IPS-11a (cell line): Measurements from ENCODE around the gene SH2D6.
A peak's percentile ranks its signal among the peaks of the same experiment; 100 is the strongest.
"Not testable (repeated sequence)": the region's sequence is repeated elsewhere in the genome, so short reads cannot be mapped to it uniquely, and the experiment has no call there.

Experiments used
- H3K4me3 ChIP-seq: one replicate; pipeline ENCODE4 v1.5.1; 2013; ENCODE audit warnings: low read depth, low read length, control low read depth

Gene SH2D6

DNA sequence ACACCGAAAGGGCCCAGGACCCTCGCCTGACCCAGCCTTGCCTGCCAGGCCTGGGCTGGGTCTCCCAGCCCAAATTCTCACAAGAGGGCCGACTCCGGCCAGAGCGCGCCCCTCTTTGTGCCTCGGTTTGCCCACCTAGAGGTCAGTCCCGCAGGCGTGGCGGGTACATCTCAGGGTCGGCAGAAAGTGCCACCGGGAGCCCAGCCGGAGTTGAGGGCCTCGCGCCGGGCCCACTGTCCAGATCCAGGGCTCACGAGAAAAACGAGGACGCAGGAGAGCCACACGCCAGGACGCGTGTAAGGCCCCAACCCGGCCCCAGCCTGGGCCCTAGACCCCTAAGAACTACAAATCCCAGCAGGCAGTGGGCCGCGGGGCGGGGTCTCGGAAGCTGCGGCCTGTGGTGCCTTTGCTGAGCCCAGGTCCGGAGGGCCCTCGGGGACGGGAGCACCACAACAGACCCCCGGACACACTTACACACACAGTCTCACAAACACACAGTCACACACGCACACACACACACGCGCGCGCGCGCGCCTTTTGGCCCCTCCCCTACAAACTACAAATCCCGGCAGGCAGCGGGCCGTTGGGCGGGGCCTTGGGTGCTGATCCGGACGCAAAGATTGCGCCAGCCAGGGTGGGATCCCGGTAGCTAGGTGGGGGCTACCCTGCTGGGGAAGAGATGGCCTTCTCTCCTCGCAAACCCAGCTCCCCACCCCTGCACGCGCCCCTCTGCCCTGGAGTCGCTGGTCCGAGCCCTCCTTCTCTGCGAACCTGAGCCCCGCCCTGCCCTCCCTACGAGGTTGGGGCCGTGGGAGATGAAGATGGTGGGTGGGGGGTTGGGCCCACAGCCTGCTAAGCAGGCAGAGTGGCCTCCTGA, at the start of gene SH2D6:
SH2D6 (plus strand) TSS at position 583 of the 877 bp plus-strand sequence. CDS start 10,752 bp downstream, outside the sequence.
- peak within 1 kb of the TSS; percentile 67 for H3K4me3 ChIP-seq

DNA sequence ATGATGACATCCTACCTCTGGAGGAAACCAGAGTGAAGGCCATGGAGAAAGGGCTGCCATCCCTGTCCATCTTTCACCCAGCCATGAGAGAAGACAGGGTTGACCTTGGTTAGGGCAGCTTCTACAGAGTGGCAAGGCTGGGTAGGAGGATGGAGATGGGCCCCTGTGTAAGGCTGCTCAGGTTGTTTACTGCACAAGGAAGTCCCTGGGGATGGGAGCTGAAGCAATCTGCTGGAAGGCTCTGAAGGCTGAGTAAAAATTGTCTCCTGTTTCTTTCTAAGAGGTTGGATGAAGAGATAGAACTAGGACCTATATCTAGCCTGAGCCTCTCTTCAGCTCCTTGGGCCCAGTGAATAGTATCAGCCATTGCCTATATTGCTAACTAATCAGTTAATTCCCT, 49.6 kb upstream of the SH2D6 start:
- H3K4me3 ChIP-seq: no peak overlapping the region

DNA sequence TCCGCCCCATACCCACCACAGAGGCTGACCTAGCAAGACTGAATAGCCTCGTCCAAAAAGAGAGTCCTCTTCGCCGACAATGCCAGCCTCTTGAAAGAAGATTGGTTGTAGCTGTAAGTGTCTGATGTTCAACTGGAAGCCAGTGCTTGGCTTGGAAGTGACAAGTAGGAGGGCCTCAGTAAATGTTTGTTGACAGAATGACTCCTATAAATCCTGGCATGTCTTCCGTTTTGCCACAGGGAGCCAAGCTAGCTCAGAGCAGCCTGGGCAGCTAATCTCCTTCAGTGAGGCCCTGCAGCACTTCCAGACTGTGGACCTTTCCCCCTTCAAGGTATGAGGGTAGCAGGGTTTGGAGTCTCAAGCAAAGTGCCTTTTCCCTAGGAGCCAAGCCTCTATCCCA, 49.0 kb upstream of the SH2D6 start:
- H3K4me3 ChIP-seq: no peak overlapping the region

DNA sequence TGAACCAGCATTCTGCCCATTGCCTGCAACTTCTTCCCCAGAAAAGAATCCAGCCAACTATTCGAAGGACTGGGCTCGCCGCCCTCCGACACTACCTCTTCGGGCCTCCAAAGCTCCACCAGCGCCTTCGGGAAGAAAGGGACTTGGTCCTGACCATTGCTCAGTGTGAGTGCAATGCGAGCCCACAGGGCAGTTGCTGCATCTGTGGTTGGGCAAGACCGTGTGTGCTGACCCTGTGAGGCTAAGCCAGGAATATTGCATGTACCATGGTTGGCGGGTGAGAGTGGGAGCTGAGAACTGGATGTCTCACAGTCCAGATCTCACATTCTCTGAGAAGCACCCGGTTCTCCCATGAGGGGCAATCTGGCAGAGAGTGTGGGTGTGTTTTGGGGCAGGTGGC, 47.5 kb upstream of the SH2D6 start:
- H3K4me3 ChIP-seq: no peak overlapping the region

DNA sequence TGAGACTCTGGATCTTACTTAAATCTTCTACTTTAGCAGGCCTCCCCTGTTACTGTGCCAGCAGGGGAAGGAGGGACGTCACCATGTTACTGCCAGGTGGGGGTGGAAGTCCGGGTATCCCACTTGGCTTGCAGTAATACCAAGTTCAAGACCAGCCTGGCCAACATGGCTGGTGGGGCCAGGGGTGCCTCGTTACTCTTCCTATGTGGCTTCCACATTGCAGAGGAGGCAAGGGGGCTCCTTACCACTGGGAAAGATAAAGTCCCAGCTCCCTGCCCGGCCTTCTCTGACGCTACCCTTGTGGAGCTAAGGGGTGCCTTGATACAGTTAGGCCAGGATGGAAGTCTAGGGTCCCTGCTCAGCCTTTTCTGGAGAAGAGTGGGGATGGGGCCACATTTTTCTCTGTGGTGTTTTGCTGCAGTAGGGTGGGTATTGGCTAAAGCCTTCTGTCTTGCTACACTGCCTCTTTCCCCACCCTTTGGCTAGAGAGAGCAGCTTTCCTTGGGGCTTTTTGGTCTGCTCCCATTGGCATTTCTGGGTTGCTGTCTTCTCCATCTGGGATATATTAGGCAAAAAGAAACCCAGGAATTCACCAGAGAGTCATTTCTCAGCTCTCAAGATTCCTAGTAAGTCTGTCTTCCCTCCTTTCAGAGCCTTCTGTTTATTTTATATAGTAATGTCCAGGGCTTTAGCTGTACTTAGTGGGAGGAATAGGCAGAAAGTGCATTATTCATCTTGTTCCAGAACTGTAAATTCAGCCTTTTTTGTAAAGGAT, 42.0 kb upstream of the SH2D6 start:
- no peak overlapping the region for H3K4me3 ChIP-seq

DNA sequence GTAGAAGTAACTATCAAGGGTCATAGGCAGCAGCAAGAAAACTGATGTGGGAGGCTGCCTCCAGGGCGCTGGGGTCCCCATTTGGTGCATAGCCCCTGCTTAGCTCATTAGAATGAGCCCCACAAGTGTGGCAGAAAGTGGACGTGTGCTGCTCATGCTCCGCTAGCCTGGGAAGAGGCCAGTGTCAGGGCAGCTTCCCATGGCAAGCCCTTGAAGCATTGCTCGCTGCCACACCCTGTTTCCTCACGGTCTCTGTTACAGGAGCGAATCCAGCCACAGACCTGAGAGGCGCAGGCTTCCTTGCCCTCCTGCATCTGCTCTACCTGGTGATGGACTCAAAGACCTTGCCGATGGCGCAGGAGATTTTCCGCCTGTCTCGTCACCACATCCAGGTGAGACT, 41.4 kb upstream of the SH2D6 start:
- no peak overlapping the region for H3K4me3 ChIP-seq

DNA sequence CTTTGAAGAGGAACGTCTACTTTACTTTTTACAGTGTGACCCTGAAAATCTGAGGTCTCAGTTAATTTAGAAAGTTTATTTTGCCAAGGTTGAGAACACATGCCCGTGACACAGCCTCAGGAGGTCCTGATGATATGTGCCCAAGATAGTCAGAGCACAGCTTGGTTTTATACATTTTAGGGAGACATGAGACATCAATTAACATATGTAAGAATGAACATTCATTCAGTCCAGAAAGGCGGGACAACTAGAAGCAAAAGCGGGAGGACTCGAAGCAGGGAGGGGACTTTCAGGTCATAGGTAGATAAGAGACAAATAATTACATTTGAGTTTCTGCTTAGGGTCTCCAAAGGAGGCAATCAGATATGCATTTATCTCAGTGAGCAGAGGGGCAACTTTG, 40.3 kb upstream of the SH2D6 start:
- no peak overlapping the region for H3K4me3 ChIP-seq

DNA sequence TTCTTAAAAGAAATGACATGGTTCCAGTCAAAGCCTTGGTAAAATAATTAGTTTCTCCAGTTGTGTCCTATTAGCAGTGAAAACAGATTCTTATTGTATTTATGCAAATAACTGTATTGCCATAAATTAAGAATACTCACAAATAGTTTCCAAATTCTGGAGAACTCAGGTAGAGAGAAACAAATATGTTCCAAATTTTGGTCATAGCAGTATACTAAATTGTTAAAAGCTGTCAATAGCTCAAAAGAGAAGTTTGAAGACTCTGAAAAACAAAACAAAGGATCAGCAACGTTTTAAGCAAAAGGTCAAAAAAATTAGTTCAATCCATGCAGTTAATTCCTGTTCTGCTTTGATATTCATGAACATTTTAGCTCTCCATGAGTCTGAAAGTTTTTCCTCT, 38.5 kb upstream of the SH2D6 start:
- H3K4me3 ChIP-seq: no peak overlapping the region

DNA sequence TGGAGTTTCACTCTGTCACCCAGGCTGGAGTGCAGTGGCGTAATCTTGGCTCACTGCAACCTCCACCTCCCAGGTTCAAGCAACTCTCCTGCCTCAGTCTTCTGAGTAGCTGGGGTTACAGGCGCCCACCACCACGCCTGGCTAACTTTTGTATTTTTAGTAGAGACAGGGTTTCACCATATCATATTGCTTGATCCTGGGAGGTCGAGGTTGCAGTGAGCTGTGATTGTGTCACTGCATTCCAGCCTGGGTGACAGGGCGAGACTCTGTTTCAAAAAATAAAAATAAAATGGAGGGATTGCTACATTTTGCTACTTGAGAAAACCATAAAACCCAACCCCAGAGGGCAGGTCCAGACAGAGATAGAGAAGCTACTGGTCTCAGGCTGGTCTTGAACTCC, 35.4 kb upstream of the SH2D6 start:
- not testable (repeated sequence) for H3K4me3 ChIP-seq

DNA sequence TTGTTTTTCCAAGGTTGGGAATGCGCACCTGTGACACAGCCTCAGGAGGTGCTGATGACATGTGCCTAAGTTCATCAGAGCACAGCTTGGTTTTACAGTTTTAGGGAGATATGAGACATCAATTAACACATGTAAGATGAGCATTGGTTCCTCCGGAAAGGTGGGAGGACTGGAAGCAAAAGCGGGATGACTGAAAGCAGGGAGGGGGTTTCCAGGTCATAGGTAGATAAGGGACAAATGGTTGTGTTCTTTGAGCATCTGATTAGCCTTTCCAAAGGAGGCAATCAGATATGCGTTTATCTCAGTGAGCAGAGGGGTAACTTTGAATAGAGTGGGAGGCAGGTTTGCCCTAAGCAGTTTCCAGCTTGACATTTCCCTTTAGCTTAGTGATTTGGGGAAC, 34.7 kb upstream of the SH2D6 start:
- H3K4me3 ChIP-seq: no peak overlapping the region

DNA sequence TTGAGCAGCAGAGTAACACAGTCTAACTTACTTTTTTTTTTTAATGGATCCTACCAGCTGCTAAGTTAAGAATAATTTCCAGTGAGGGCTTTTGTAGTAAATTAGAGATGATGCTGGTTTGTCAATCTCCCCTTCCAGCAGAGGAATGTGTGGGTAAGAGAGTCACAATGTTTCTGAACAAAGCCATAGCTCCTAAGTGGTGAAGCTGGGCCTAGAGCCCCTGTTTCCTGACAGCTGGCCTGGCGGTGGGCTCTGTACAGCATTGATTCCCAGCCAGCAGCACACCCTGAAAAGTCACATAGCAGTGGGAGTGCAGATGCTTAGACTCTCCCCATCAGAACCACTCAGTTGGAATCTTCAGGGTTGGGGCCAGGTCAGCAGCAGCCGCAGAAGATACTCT, 32.8 kb upstream of the SH2D6 start:
- H3K4me3 ChIP-seq: no peak overlapping the region

DNA sequence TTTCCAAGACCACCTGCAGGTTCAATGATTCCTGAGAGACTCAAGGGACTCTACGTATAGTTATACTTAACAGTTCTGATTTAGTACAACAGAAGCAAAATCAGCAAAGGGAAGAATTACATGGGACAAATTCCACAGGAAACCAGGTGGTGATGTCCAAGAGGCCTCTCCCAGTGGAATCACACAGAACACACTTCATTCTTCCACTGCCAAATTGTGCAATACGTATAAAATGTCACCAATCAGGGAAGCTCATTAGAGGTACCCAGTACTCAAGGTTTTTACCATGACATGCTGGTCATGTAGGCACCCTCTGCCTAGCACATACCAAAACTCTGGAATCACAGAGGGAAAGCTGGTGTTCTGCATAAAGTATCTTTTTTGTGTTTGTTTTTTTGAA, 30.8 kb upstream of the SH2D6 start:
- no peak overlapping the region for H3K4me3 ChIP-seq

DNA sequence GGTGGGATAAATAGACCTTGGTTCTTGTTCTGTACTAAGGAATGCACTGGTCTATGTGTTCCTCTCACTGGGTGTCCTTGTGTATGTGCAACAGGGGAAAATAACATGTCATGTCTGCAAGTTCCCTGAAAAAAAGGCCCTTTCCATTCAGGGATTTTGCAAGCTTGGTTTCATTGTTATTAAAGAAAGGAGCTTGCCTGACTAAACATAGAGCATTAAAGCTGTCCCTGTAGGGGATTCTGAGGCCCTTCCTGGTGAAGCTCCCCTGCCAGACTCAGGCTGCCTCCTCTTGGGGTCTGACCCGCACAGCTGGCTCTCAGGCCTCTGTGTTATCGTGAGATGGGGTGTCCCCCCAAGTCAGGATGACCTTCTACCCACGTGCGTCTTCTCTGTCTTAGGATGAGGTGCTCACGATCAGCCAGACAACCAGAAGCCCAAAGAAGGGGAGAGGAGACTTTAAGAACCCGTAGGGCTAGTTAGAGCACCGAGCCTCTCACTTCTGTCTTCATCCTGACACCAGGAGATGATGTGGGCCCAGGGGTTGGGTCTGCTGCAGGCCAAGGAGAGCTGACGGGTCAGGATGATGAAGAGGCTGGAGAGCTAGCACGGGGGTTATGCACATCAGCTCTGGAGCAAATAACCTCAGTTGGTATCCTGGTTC, 29.5 kb upstream of the SH2D6 start:
- no peak overlapping the region for H3K4me3 ChIP-seq

DNA sequence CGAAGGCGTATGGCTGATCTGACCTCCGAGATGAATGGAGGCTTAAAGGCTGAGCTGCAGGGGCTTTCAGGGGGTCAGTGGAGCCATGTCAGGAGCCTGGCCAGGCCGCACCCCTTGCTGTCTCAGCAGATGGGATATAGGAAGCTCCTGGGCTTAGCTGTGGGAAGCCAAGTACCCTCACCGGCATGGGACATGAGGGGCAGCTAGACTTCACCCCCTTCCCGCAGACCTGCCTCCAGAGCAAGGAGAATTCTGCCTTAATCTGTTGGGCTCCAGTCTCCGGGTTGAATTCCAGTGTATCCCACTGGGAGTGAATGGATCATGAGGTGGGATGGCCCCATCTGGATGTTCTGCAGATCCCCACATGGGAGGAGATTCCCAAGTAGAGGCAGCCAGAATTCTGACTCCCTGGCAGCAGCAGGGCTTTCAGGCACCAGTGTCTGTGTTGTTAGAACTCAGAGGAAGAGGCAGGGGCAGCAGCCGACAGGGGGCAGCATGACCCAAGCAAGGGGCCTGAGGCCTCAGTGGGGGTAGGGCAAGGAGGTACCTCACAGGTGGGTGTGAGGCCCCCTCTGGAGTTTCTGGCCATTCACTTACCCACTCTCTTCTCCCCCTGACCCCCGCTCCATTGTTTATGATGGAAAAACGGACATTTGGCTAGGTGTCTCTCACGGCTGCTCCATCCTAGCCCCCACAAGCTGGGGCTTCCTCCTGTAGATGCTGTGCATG, 27.4 kb upstream of the SH2D6 start:
- no peak overlapping the region for H3K4me3 ChIP-seq

DNA sequence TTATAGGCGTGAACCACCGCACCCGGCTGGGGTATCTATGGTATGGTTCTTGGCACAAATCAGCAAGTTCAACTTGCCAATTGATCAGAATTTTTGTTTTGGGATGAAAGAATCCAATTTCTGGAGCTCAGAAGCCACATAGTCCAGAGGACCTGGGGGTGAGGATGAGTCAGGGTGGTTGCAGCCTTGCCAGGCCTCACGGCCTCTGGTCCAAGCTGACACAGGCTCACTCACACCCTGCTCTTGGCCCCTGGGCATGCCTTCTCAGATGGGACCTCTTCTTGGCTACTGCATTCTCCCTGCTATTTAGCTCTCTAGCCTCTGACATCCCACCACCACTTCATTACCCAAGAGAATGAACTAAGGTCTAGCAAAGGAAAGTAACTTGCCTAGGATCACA, 24.7 kb upstream of the SH2D6 start:
- no peak overlapping the region for H3K4me3 ChIP-seq

DNA sequence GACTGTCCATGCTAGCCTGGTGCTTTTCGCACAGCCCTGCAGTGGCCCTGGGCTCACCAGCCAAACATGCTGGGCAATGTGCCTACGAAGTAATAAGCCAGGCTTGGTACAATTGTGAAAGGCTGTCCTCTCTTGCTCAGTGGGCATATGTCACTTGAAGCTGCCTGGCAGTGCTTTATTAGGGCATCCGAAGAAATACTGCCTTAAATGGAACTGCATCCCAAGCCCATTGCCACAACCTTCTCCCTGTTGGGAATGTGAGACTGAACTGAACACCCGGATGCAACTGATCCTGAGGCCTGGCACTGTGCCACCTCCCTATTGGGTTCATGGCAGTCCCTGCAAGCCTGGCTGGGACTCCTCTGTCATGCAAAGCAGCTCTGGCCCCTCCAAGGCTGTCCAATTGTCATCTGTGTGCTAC, 24.2 kb upstream of the SH2D6 start:
- no peak overlapping the region for H3K4me3 ChIP-seq

DNA sequence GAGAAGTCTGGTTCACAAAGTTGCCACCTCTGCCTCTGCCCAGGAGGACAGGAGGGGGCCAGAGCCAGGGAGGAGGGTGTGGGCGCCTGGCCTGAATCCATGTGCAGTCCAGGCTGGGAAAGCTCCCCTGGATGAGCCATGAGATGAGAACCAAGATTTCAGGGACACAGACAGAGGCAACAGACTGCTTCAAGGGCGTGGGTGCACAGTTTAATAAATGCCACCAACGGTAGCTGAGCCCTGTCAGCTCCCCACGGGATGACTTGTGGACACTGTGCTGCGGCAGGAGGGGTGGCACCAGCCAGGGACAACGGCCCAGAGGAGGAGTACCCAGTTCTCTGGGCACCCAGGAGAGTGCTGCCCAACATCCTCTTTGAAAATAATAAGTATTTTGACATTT, 23.5 kb upstream of the SH2D6 start:
- no peak overlapping the region for H3K4me3 ChIP-seq

DNA sequence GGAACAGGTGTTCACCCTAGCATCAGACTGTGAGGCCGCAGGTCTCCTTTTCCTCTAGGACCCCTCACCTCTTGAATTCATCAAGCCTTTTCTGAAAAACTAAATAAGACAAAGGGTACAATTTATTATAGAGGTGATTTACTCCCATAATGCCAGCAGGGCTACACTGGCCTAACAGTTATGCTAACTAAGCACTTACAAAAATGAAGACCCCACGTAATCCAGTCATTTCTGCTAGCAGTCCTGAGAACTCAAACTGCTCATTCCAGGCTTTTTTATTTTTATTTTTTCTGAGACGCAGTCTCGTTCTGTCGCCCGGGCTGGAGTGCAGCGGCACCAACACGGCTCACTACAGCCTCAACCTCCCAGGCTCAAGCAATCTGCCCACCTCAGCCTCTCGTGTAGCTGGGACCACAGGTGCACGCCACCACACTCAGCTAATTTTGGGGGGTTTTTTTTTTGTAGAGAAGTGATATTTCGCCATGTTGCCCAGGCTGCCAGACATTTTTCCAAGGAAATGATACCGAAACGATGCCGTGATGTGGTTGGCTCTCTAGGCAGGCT, 22.5 kb upstream of the SH2D6 start:
- no peak overlapping the region for H3K4me3 ChIP-seq

DNA sequence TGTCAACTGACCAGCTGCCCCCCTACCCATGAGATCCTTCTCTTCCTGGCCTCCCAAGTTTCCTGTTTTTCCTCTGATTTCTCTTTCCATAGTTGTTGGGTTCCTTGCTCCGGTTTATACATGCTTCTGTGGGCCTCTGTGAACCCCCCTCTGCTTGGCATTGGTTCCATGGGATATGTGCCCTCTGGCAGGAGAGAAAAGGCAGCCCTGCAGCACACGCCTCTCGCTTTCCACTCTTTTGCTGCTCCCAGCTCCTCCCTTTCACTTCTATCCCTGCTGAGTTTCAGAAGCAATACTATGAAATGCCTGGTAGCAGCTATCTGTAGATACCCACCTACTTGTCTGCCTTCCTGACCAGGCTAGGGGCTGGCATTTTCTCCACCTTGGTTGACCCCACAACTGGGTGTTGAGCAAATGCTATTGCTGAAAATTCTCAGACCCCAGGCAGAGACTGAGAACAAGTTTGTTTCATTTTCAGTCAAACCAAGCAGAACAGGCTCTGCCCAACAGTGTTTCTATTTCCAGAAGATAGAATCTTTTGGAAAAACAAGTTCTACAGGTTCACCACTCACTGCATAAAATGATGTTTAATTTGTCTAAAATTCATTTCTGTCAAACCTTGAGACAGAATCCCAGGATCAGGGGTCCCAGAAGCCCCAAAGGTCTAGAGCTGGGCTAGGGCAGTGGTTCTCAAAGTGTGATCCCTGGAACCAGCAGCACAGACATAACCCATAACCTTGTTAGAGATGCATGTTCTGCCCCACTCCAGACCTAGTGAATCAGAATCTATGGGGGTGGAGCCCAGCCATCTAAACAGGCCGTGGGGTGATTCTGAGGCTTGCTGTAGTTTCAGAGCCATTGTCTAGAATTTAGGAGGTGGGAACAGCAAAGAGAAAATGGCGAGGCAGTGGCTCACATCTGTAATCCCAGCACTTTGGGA, 21.7 kb upstream of the SH2D6 start:
- H3K4me3 ChIP-seq: no peak overlapping the region

DNA sequence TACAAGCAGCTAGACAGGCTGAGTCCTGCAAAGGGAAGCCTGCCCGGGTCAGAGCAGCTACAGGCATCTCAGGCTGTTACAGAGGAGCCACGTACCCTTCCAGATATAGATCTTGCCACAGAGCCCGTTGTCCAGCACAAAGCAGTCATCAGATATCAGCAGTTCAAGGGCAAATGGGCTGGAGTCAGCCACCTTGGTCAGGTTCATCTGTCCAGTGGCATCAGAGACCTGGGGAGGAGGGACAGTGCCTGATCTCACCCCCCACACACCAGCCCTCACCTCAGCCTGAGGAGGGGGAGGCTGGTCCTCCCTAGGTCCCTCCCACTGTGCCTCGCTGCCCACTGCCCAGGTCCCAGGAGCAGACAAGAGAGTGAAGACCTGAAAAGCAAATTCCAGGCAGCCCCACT, 20.6 kb upstream of the SH2D6 start:
- no peak overlapping the region for H3K4me3 ChIP-seq
